Upper lobe of left lung (tissue), 4 donors: ENCODE data around the gene OLR1.

Experiments used
- EP300 ChIP-seq, 4 donors: sonication (generic); formaldehyde crosslinking; IDR thresholded peaks; one replicate each; pipeline ENCODE4 v1.5.1; 2017; ENCODE audit warnings: antibody characterized with exemption in 4 of 4, control low read depth in 2 of 4
- POLR2A ChIP-seq, 4 donors: fragments of 450-650 bp; IDR thresholded peaks; one replicate each; pipeline ENCODE4 v1.5.1; 2016 to 2017; ENCODE audit warnings: antibody characterized with exemption in 4 of 4, mild to moderate bottlenecking in 2 of 4
- TF ChIP-seq, protein P1 (sequence below), 6 experiments: fragments of 450-650 bp in 4 of 6; fragments of 200-600 bp in 2 of 6; sonication (generic) in 2 of 6; IDR thresholded peaks; one replicate each; pipeline ENCODE4 v1.5.1; 2016 to 2019; ENCODE audit warnings: antibody characterized with exemption in 6 of 6

DNA sequence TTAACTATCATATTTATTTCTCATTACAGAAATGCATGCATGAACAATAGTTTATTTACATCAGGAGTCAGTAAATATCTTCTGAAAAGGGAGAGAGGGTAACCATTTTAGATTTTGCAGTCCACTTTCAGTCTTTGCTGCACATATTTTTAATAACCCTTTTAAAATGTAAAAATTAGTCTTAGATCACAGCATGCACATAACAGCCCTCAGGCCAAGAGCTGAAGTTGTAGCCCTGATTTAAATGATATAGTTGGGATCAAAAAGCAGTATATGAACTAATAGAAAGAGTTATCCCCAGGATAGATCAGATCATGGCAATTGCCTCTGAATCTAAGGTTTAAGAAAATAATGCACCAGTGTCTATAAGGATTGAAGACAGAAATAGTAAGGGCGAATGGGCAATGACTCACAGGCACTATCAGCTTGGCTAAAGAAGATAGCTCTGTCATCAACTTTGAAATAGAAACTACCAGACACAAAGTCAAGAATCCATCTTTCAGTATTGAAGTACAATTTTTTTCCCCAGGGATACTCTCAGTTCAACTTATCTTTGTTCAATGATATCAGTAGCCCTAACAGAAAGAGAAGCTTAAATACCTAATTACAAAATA is 28.8 kb downstream of the OLR1 start:
- TF ChIP-seq, protein P1, sequence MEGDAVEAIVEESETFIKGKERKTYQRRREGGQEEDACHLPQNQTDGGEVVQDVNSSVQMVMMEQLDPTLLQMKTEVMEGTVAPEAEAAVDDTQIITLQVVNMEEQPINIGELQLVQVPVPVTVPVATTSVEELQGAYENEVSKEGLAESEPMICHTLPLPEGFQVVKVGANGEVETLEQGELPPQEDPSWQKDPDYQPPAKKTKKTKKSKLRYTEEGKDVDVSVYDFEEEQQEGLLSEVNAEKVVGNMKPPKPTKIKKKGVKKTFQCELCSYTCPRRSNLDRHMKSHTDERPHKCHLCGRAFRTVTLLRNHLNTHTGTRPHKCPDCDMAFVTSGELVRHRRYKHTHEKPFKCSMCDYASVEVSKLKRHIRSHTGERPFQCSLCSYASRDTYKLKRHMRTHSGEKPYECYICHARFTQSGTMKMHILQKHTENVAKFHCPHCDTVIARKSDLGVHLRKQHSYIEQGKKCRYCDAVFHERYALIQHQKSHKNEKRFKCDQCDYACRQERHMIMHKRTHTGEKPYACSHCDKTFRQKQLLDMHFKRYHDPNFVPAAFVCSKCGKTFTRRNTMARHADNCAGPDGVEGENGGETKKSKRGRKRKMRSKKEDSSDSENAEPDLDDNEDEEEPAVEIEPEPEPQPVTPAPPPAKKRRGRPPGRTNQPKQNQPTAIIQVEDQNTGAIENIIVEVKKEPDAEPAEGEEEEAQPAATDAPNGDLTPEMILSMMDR (IDR thresholded peaks at IDR 0.05): no peak
- no peak for TF ChIP-seq POLR2A (IDR thresholded peaks at IDR 0.05)
- no peak for TF ChIP-seq EP300 (IDR thresholded peaks at IDR 0.05)
